AG09309 (cell line): ENCODE data around the gene CORO1A.
"Not testable (repeated sequence)": the region's sequence is repeated elsewhere in the genome, so short reads cannot be mapped to it uniquely, and the experiment has no call there.

Source experiments
- DNase-seq: peaks from one replicate; pipeline ENCODE4 v3.0.0-alpha.2; 2010; ENCODE audit warnings: low read depth
- H3K4me3 ChIP-seq: 2 replicates; pipeline ENCODE4 v1.5.1; 2011; ENCODE audit warnings: mild to moderate bottlenecking, low read depth, low read length, moderate library complexity; ENCODE audit not compliant: control insufficient read depth
- CTCF ChIP-seq: IDR thresholded peaks from 2 replicates; pipeline ENCODE4 v1.5.1; 2011; ENCODE audit warnings: mild to moderate bottlenecking, low read depth, low read length, inconsistent platforms; ENCODE audit not compliant: insufficient read depth, control insufficient read depth; ENCODE audit errors: missing control alignments

Gene CORO1A

GRCh38 chr16:30151091-30151490, 32.3 kb upstream of the CORO1A start:
- no peak for TF ChIP-seq CTCF
- no peak for DNase-seq

GRCh38 chr16:30152517-30152916, 30.9 kb upstream of the CORO1A start:
- no peak overlapping the region for H3K4me3 ChIP-seq
- no peak for TF ChIP-seq CTCF
- no peak for DNase-seq

More at GRCh38 chr16:30151091-30151490, 32.3 kb upstream of the CORO1A start:
- H3K4me3 ChIP-seq, result no peak overlapping the region

GRCh38 chr16:30155188-30155587, 28.2 kb upstream of the CORO1A start:
- no peak for DNase-seq

GRCh38 chr16:30157214-30157613, 26.2 kb upstream of the CORO1A start:
- no peak overlapping the region for H3K4me3 ChIP-seq
- DNase-seq, result no peak
- no peak for TF ChIP-seq CTCF

More at GRCh38 chr16:30155188-30155587, 28.2 kb upstream of the CORO1A start:
- TF ChIP-seq CTCF, result no peak
- H3K4me3 ChIP-seq, result no peak overlapping the region

GRCh38 chr16:30163538-30163937, 19.9 kb upstream of the CORO1A start:
- H3K4me3 ChIP-seq, result no peak overlapping the region
- TF ChIP-seq CTCF, result no peak
- DNase-seq, result no peak

- no peak for DNase-seq
- no peak overlapping the region for H3K4me3 ChIP-seq
- TF ChIP-seq CTCF, result no peak
Observed at GRCh38 chr16:30166202-30166902, 17.1 kb upstream of the CORO1A start.

GRCh38 chr16:30168746-30169145, 14.7 kb upstream of the CORO1A start:
- H3K4me3 ChIP-seq, DNase-seq: not testable (repeated sequence)

GRCh38 chr16:30169416-30169815, 14.0 kb upstream of the CORO1A start:
- not testable (repeated sequence) for DNase-seq, H3K4me3 ChIP-seq

GRCh38 chr16:30170145-30170544, 13.3 kb upstream of the CORO1A start:
- not testable (repeated sequence) for H3K4me3 ChIP-seq, DNase-seq
